Measurements from ENCODE around the gene ACKR3.

Gene ACKR3

DNA sequence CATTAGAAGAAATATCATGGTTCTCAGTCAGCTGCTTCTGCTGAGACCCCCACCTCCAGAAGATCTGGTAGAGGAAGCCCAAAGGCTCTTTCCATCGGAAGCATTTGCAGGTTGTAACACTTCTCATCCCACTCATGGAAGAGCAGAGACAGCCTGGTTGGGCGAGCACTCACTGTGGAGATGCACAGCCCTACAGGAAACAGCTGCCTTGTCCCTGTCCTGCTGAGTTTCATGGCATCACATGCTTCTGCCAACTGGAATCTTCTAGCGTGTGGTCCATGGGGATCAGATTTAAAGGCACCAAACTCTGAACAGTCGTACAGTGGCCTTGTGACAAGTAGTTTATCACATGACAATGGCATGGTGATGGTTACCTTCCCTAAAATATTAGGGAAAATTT lies 36.3 kb upstream of the ACKR3 start:
- Histone ChIP-seq H3K27me3 (replicated peaks; ENCODE audit: control insufficient read depth, insufficient read depth, low read length, poor library complexity, severe bottlenecking) (no peaks in the 10 kb centered on the region), H3K4me1 (ENCODE audit: control insufficient read depth, insufficient read depth, low read length, poor library complexity, severe bottlenecking) (peaks cover 14% of the 10 kb centered on the region), H3K36me3 (ENCODE audit: control insufficient read depth, insufficient read depth, low read length) (no peaks in the 10 kb centered on the region), H3K4me3 (ENCODE audit: insufficient read depth, low read depth, low read length, poor library complexity, severe bottlenecking) (no peak overlapping the region), H3K9me3 (ENCODE audit: control insufficient read depth, low read length) (no peaks in the 10 kb centered on the region), H3K27ac (ENCODE audit: insufficient read depth, low read length, poor library complexity, severe bottlenecking) (no peak overlapping the region)
- no peak for DNase-seq

DNA sequence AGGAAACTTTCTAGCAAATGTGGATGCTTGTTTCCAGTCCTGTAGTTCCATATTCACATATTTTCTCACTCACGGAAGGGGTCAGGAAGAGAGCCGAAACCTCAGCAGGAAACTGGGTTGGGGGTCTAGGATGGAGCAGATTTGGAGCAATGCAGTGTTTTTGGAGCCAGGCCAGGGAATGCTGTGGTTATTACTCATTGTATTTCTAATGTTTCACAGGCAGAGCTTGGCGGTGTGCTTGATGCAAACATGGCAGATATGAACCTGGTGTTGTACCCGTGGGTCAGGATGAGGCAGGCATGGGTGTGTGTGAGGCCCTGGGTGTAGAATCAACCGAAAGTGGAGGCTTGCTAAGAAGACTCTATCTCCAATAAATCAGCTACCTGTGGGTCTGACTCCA lies 34.6 kb upstream of the ACKR3 start:
- Histone ChIP-seq H3K27me3 (replicated peaks; ENCODE audit: control insufficient read depth, insufficient read depth, low read length, poor library complexity, severe bottlenecking) (no peaks in the 10 kb centered on the region), H3K4me1 (ENCODE audit: control insufficient read depth, insufficient read depth, low read length, poor library complexity, severe bottlenecking) (peaks cover 14% of the 10 kb centered on the region), H3K4me3 (ENCODE audit: insufficient read depth, low read depth, low read length, poor library complexity, severe bottlenecking) (no peak overlapping the region), H3K36me3 (ENCODE audit: control insufficient read depth, insufficient read depth, low read length) (no peaks in the 10 kb centered on the region), H3K9me3 (ENCODE audit: control insufficient read depth, low read length) (no peaks in the 10 kb centered on the region), H3K27ac (ENCODE audit: insufficient read depth, low read length, poor library complexity, severe bottlenecking) (no peak overlapping the region)
- DNase-seq, result no peak

DNA sequence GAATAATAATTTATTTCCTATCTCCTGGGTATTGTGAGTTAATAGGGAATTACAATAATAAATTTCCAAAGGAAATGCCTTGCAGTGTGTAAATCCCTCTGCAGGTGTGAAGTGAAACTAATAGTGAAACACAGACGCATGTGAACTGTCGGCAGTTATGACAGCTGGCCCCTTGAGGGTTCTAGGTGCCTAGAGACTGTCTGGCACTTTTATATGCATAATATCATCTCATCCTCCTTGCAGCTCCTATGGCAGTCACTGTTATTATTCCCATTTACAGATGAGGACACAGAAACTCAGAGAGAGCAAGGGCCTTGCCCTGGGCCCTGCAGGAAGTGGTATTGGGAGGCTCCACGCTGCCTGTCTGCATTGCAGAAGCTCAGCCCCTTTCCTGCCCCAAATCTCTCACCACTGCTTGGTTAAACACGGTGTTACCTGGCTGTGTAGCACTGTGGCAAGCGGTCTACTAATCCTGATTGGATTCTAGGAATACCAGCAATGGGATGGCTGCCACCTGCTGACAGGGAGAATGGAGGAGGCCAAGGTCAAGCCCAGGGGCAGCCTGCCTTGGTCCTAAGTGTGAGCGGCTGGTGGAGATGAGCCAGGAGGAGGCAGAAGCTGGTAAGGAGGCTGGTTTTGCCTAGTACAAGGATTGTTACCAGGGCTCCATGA lies 32.8 kb upstream of the ACKR3 start:
- H3K9me3 ChIP-seq (ENCODE audit: control insufficient read depth, low read length), result no peaks in the 10 kb centered on the region
- peaks cover 3% of the 10 kb centered on the region for H3K36me3 ChIP-seq (ENCODE audit: control insufficient read depth, insufficient read depth, low read length)
- H3K27me3 ChIP-seq (replicated peaks; ENCODE audit: control insufficient read depth, insufficient read depth, low read length, poor library complexity, severe bottlenecking), result no peaks in the 10 kb centered on the region
- peaks cover 22% of the 10 kb centered on the region for H3K4me1 ChIP-seq (ENCODE audit: control insufficient read depth, insufficient read depth, low read length, poor library complexity, severe bottlenecking)
- peak overlapping the region; percentile 65 for H3K4me3 ChIP-seq (ENCODE audit: insufficient read depth, low read depth, low read length, poor library complexity, severe bottlenecking)
- peak; percentile 21 to 34 (median 33) for DNase-seq
- peak overlapping the region; percentile 72 for H3K27ac ChIP-seq (ENCODE audit: insufficient read depth, low read length, poor library complexity, severe bottlenecking)

DNA sequence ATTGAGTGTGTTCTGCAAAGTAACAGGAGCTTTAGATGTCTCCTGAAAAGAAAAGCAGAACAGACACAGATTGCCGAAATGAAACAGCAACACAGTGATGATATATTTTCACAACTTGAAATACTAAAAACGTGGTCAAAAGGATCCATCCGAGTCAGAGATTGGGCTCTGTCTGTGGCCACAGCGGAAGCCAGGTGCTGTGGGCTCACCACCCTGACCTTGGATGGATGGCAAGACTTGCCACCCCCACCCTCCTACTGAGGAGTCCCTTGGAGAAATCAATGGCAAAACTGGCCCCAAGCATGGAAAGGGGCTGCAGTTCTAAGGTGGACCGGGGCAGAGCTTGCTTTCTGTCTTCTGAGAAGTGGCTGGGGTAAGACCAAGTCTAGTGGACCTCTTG lies 31.4 kb upstream of the ACKR3 start:
- H3K4me1 ChIP-seq (ENCODE audit: control insufficient read depth, insufficient read depth, low read length, poor library complexity, severe bottlenecking), result peaks cover 22% of the 10 kb centered on the region
- no peak for DNase-seq
- H3K36me3 ChIP-seq (ENCODE audit: control insufficient read depth, insufficient read depth, low read length), result peaks cover 6% of the 10 kb centered on the region
- H3K27ac ChIP-seq (ENCODE audit: insufficient read depth, low read length, poor library complexity, severe bottlenecking), result peak overlapping the region; percentile 72
- no peaks in the 10 kb centered on the region for H3K9me3 ChIP-seq (ENCODE audit: control insufficient read depth, low read length)
- no peaks in the 10 kb centered on the region for H3K27me3 ChIP-seq (replicated peaks; ENCODE audit: control insufficient read depth, insufficient read depth, low read length, poor library complexity, severe bottlenecking)
- peak overlapping the region; percentile 65 for H3K4me3 ChIP-seq (ENCODE audit: insufficient read depth, low read depth, low read length, poor library complexity, severe bottlenecking)

DNA sequence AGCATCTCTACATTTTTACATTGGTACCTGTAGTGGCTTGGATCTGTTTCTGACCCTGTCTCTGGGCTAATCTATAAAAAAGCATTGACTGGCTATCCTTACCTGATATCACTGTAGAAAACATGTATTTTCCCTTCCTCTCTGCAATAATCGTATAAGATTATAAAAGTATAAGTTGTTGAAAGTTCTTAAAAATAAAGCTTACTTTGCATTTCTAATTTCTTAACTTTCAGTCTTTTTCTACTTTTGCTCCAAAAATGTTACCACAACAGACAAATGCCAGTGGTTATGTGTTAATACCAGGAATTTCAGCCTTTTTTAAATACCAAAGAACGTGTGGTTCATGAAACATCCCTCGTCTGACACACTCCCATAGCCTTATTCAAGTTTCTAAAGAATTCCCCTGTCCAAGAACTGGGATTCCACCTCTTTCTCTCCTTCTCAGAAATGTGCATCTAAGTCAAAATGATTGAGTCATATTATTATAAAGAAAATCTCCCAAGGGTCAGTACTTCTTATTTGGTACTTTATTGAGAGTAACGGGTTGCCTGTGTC lies 28.5 kb upstream of the ACKR3 start:
- H3K27ac ChIP-seq (ENCODE audit: insufficient read depth, low read length, poor library complexity, severe bottlenecking), result no peak overlapping the region
- no peaks in the 10 kb centered on the region for H3K27me3 ChIP-seq (replicated peaks; ENCODE audit: control insufficient read depth, insufficient read depth, low read length, poor library complexity, severe bottlenecking)
- no peak overlapping the region for H3K4me3 ChIP-seq (ENCODE audit: insufficient read depth, low read depth, low read length, poor library complexity, severe bottlenecking)
- peaks cover 31% of the 10 kb centered on the region for H3K4me1 ChIP-seq (ENCODE audit: control insufficient read depth, insufficient read depth, low read length, poor library complexity, severe bottlenecking)
- H3K9me3 ChIP-seq (ENCODE audit: control insufficient read depth, low read length), result no peaks in the 10 kb centered on the region
- DNase-seq, result no peak
- H3K36me3 ChIP-seq (ENCODE audit: control insufficient read depth, insufficient read depth, low read length), result peaks cover 6% of the 10 kb centered on the region

DNA sequence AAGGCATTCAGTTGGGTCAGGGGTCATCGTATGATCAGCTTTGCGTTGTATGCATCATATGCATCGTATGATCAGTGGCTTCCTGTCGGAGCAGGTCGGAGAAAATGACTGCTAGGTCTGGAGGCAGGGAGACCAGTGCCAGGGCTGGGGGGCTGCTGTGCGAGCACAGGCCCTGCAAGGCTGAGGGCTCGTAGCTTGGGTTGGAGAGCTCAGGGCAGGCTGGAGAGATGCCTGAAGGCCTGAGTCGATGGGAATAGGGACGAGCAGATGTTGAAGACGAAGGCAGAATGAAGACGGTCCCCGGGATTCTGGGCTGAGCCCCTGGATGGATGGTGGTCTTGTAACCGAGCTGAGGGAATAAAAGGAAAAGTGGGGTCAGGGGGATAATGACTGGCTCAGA lies 25.3 kb upstream of the ACKR3 start:
- no peak for DNase-seq
- Histone ChIP-seq H3K9me3 (ENCODE audit: control insufficient read depth, low read length) (no peaks in the 10 kb centered on the region), H3K27me3 (replicated peaks; ENCODE audit: control insufficient read depth, insufficient read depth, low read length, poor library complexity, severe bottlenecking) (no peaks in the 10 kb centered on the region), H3K4me1 (ENCODE audit: control insufficient read depth, insufficient read depth, low read length, poor library complexity, severe bottlenecking) (peaks cover 51% of the 10 kb centered on the region), H3K4me3 (ENCODE audit: insufficient read depth, low read depth, low read length, poor library complexity, severe bottlenecking) (no peak overlapping the region), H3K27ac (ENCODE audit: insufficient read depth, low read length, poor library complexity, severe bottlenecking) (no peak overlapping the region), H3K36me3 (ENCODE audit: control insufficient read depth, insufficient read depth, low read length) (peaks cover 6% of the 10 kb centered on the region)

DNA sequence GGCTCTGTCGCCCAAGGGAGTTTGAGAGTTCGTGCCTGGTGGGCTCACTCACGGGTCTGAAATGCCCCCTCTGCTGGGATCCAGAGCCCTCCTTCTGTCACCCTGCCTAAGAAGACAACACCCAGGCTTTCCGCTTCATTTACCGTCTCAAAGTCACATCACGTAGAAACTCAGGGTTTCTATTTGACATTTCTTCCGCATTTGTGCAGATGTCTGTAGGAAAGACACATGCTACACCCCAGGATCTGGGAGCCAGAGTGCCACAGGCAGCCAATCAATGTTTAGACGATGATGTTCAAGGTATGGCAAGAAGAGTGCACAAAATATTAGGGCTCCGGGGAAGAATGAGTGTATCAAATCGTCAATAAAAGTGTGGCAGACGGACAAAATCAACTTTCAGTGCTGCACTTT lies 24.4 kb upstream of the ACKR3 start:
- peak overlapping the region; percentile 64 for H3K27ac ChIP-seq (ENCODE audit: insufficient read depth, low read length, poor library complexity, severe bottlenecking)
- H3K9me3 ChIP-seq (ENCODE audit: control insufficient read depth, low read length), result no peaks in the 10 kb centered on the region
- DNase-seq, result no peak
- H3K4me1 ChIP-seq (ENCODE audit: control insufficient read depth, insufficient read depth, low read length, poor library complexity, severe bottlenecking), result peaks cover 58% of the 10 kb centered on the region
- peaks cover 6% of the 10 kb centered on the region for H3K36me3 ChIP-seq (ENCODE audit: control insufficient read depth, insufficient read depth, low read length)
- H3K27me3 ChIP-seq (replicated peaks; ENCODE audit: control insufficient read depth, insufficient read depth, low read length, poor library complexity, severe bottlenecking), result no peaks in the 10 kb centered on the region
- no peak overlapping the region for H3K4me3 ChIP-seq (ENCODE audit: insufficient read depth, low read depth, low read length, poor library complexity, severe bottlenecking)

DNA sequence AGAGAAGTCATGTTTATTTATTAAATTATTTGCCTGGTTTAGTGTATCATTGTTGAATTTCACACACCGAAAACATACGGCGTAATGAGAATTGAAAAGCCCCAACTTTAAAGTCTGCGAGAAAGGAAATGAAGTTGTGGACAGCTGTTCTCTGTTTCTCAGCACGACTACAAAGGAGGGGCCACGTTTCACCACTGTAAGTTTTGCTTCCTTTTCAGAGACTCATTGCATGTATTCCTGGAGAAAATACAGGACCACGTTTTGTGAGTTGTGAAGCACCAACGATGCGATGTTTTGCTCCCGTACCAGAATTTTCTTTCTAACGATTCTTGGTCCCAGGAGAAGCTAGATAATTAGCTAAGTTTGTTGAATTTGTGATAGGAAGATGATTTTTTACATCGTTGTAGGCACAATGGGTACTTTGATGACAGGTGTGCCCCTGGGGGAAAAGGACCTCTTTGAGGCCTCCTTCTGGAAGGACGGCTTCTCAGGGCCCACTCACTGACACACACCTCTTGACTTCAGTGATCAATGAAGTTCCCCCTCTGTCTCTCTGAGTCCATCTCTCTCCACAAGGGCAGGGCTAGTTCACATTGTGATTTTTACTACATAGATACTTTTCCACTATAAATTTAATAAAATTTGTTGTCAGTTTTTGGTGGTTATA lies 23.7 kb upstream of the ACKR3 start:
- peak overlapping the region; percentile 14 for H3K4me3 ChIP-seq (ENCODE audit: insufficient read depth, low read depth, low read length, poor library complexity, severe bottlenecking)
- H3K27me3 ChIP-seq (replicated peaks; ENCODE audit: control insufficient read depth, insufficient read depth, low read length, poor library complexity, severe bottlenecking), result no peaks in the 10 kb centered on the region
- peaks cover 58% of the 10 kb centered on the region for H3K4me1 ChIP-seq (ENCODE audit: control insufficient read depth, insufficient read depth, low read length, poor library complexity, severe bottlenecking)
- no peaks in the 10 kb centered on the region for H3K9me3 ChIP-seq (ENCODE audit: control insufficient read depth, low read length)
- no peak for DNase-seq
- peak overlapping the region; percentile 64 for H3K27ac ChIP-seq (ENCODE audit: insufficient read depth, low read length, poor library complexity, severe bottlenecking)
- peaks cover 6% of the 10 kb centered on the region for H3K36me3 ChIP-seq (ENCODE audit: control insufficient read depth, insufficient read depth, low read length)

DNA sequence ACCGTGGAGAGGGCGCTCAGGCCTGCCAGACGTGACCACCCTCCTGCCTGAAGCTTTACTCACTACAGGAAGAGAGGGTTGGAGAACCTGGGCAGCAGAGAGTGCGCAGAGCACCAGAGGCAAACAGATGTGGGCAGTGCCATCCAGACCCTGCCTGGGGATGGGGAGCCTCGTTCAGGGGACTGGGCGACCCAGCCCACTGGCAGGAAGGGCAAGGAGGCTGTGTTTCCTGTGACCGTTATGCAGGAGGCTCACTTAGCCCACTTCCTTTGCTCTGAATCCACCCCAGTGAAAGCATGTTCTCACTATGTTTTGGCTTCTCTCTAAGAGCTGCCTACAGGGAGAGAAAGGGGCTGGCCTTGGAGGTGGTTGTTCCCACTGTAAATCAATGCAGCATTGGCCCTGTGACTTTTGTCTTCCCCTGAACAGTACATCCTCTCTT lies 23.0 kb upstream of the ACKR3 start:
- no peaks in the 10 kb centered on the region for H3K9me3 ChIP-seq (ENCODE audit: control insufficient read depth, low read length)
- peaks cover 3% of the 10 kb centered on the region for H3K36me3 ChIP-seq (ENCODE audit: control insufficient read depth, insufficient read depth, low read length)
- H3K4me3 ChIP-seq (ENCODE audit: insufficient read depth, low read depth, low read length, poor library complexity, severe bottlenecking), result peak overlapping the region; percentile 20
- H3K4me1 ChIP-seq (ENCODE audit: control insufficient read depth, insufficient read depth, low read length, poor library complexity, severe bottlenecking), result peaks cover 52% of the 10 kb centered on the region
- peak overlapping the region; percentile 64 for H3K27ac ChIP-seq (ENCODE audit: insufficient read depth, low read length, poor library complexity, severe bottlenecking)
- H3K27me3 ChIP-seq (replicated peaks; ENCODE audit: control insufficient read depth, insufficient read depth, low read length, poor library complexity, severe bottlenecking), result no peaks in the 10 kb centered on the region
- no peak for DNase-seq

DNA sequence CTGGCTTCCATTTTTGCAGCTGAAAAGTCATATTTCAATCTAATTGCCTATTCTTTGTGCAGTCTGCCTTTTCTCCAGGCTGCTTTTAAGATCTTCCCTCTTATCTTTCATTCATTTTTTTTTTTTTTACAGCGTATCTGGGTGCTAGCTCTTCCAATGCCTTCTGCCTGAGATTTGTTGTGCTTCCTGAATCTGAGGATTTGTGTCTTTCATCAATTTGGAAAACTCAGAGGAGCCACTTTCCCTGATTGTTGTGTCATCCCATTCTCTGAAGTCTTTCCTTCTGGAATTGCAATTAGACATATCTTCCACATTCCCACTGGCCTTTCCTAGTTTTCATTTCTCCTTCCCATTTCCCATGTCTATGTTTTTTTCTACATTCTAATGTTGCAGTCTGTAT lies 21.9 kb upstream of the ACKR3 start:
- DNase-seq, result no peak
- peaks cover 51% of the 10 kb centered on the region for H3K4me1 ChIP-seq (ENCODE audit: control insufficient read depth, insufficient read depth, low read length, poor library complexity, severe bottlenecking)

More for the DNA sequence above, 21.9 kb upstream of the ACKR3 start:
- peak overlapping the region; percentile 64 for H3K27ac ChIP-seq (ENCODE audit: insufficient read depth, low read length, poor library complexity, severe bottlenecking)
- no peak overlapping the region for H3K4me3 ChIP-seq (ENCODE audit: insufficient read depth, low read depth, low read length, poor library complexity, severe bottlenecking)
- H3K36me3 ChIP-seq (ENCODE audit: control insufficient read depth, insufficient read depth, low read length), result peaks cover 2% of the 10 kb centered on the region
- H3K9me3 ChIP-seq (ENCODE audit: control insufficient read depth, low read length), result no peaks in the 10 kb centered on the region
- no peaks in the 10 kb centered on the region for H3K27me3 ChIP-seq (replicated peaks; ENCODE audit: control insufficient read depth, insufficient read depth, low read length, poor library complexity, severe bottlenecking)
